Mucosa of stomach (tissue), 1 donor: ENCODE measurements around the gene ATAD3C.
"Not testable (repeated sequence)": the region's sequence is repeated elsewhere in the genome, so short reads cannot be mapped to it uniquely, and the experiment has no call there.

Experiments used
- H3K27me3 ChIP-seq: one replicate; pipeline ENCODE4 v1.7.0; 2013; ENCODE audit warnings: mild to moderate bottlenecking, low read length; ENCODE audit not compliant: control insufficient read depth, insufficient read depth
- H3K36me3 ChIP-seq: one replicate; pipeline ENCODE4 v1.7.0; 2013; ENCODE audit warnings: low read length; ENCODE audit not compliant: control insufficient read depth, insufficient read depth
- H3K4me1 ChIP-seq: one replicate; pipeline ENCODE4 v1.7.0; 2013; ENCODE audit warnings: mild to moderate bottlenecking, low read length; ENCODE audit not compliant: control insufficient read depth, insufficient read depth
- H3K4me3 ChIP-seq: one replicate; pipeline ENCODE4 v1.7.0; 2013; ENCODE audit warnings: low read length
- H3K9ac ChIP-seq: one replicate; pipeline ENCODE4 v1.7.0; 2013; ENCODE audit warnings: mild to moderate bottlenecking, low read length, moderate library complexity
- H3K9me3 ChIP-seq: one replicate; pipeline ENCODE4 v1.7.0; 2013; ENCODE audit warnings: mild to moderate bottlenecking, low read length, moderate library complexity; ENCODE audit not compliant: control insufficient read depth
- donor health status: Pancreatic carcinoma.

The ATAD3C gene

GRCh38 chr1:1449099-1449739 lies at the start of gene ATAD3C:
Gene ATAD3C (plus strand): TSS chr1:1449689. CDS start chr1:1450684, 995 bp downstream.
- Histone ChIP-seq H3K27me3 (no peaks in the 10 kb centered on the region), H3K4me3 (no peak within 1 kb of the TSS), H3K9ac (no peak within 1 kb of the TSS)

GRCh38 chr1:1399872-1400575 lies 49.5 kb upstream of the ATAD3C start:
- Histone ChIP-seq H3K9ac (peak overlapping the region; percentile 93), H3K9me3 (no peaks in the 10 kb centered on the region), H3K4me1 (peaks cover 27% of the 10 kb centered on the region), H3K27me3 (no peaks in the 10 kb centered on the region), H3K4me3 (peak overlapping the region; percentile 95), H3K36me3 (peaks cover 11% of the 10 kb centered on the region)

More at GRCh38 chr1:1449099-1449739, at the start of gene ATAD3C:
- H3K9me3 ChIP-seq: no peaks in the 10 kb centered on the region
- H3K4me1 ChIP-seq: no peaks in the 10 kb centered on the region
- no peaks in the 10 kb centered on the region for H3K36me3 ChIP-seq

- no peaks in the 10 kb centered on the region for H3K27me3 ChIP-seq
- H3K4me3 ChIP-seq: peak overlapping the region; percentile 95
- H3K36me3 ChIP-seq: peaks cover 18% of the 10 kb centered on the region
- peaks cover 27% of the 10 kb centered on the region for H3K4me1 ChIP-seq
- no peaks in the 10 kb centered on the region for H3K9me3 ChIP-seq
- H3K9ac ChIP-seq: peak overlapping the region; percentile 93
Measured at GRCh38 chr1:1400576-1401456, 48.7 kb upstream of the ATAD3C start.

- Histone ChIP-seq H3K36me3 (peaks cover 18% of the 10 kb centered on the region), H3K27me3 (no peaks in the 10 kb centered on the region), H3K9me3 (no peaks in the 10 kb centered on the region), H3K9ac (no peak overlapping the region), H3K4me1 (peaks cover 34% of the 10 kb centered on the region), H3K4me3 (no peak overlapping the region)
Measured at GRCh38 chr1:1401457-1402010, 48.0 kb upstream of the ATAD3C start.

GRCh38 chr1:1402072-1402900 lies 47.2 kb upstream of the ATAD3C start:
- Histone ChIP-seq H3K4me1 (peaks cover 31% of the 10 kb centered on the region), H3K4me3 (no peak overlapping the region), H3K27me3 (no peaks in the 10 kb centered on the region), H3K9ac (no peak overlapping the region), H3K9me3 (no peaks in the 10 kb centered on the region), H3K36me3 (peaks cover 16% of the 10 kb centered on the region)

GRCh38 chr1:1402901-1403392 lies 46.5 kb upstream of the ATAD3C start:
- H3K4me3 ChIP-seq, H3K27me3 ChIP-seq, H3K36me3 ChIP-seq, H3K9me3 ChIP-seq, H3K9ac ChIP-seq: not testable (repeated sequence)
- H3K4me1 ChIP-seq: peaks cover 25% of the 10 kb centered on the region

GRCh38 chr1:1403653-1404052 lies 45.8 kb upstream of the ATAD3C start:
- Histone ChIP-seq H3K4me1 (peaks cover 27% of the 10 kb centered on the region), H3K36me3 (peaks cover 7% of the 10 kb centered on the region), H3K4me3 (no peak overlapping the region), H3K9ac (no peak overlapping the region), H3K27me3 (no peaks in the 10 kb centered on the region), H3K9me3 (no peaks in the 10 kb centered on the region)

GRCh38 chr1:1406101-1406820 lies 43.2 kb upstream of the ATAD3C start:
- Histone ChIP-seq H3K27me3 (no peaks in the 10 kb centered on the region), H3K4me3 (peak overlapping the region; percentile 97), H3K9ac (peak overlapping the region; percentile 91), H3K36me3 (peaks cover 7% of the 10 kb centered on the region), H3K4me1 (peaks cover 16% of the 10 kb centered on the region), H3K9me3 (no peaks in the 10 kb centered on the region)

- peaks cover 16% of the 10 kb centered on the region for H3K4me1 ChIP-seq
- H3K27me3 ChIP-seq: no peaks in the 10 kb centered on the region
- peak within 1 kb of the TSS; percentile 97 for H3K4me3 ChIP-seq
- no peaks in the 10 kb centered on the region for H3K9me3 ChIP-seq
- peak within 1 kb of the TSS; percentile 91 for H3K9ac ChIP-seq
- H3K36me3 ChIP-seq: peaks cover 7% of the 10 kb centered on the region
Measured at GRCh38 chr1:1406821-1407635, 42.5 kb upstream of the ATAD3C start, which contains the start of gene MRPL20. Gene MRPL20 (minus strand): TSS chr1:1407293. CDS start chr1:1407217, 76 bp downstream.

- peaks cover 16% of the 10 kb centered on the region for H3K4me1 ChIP-seq
- H3K4me3 ChIP-seq: peak overlapping the region; percentile 97
- H3K9ac ChIP-seq: peak overlapping the region; percentile 91
- no peaks in the 10 kb centered on the region for H3K9me3 ChIP-seq
- no peaks in the 10 kb centered on the region for H3K27me3 ChIP-seq
- peaks cover 7% of the 10 kb centered on the region for H3K36me3 ChIP-seq
Measured at GRCh38 chr1:1407636-1408318, 41.7 kb upstream of the ATAD3C start.
